ENCODE results near the gene ANTXR1. TPM values are rescaled to one million over a fixed set of nuclear protein-coding genes. Genes with fewer than 3 reads are reported as not detected.

Gene ANTXR1
- total RNA-seq, 1 experiment from 2014 or later, result 37.3 TPM

DNA sequence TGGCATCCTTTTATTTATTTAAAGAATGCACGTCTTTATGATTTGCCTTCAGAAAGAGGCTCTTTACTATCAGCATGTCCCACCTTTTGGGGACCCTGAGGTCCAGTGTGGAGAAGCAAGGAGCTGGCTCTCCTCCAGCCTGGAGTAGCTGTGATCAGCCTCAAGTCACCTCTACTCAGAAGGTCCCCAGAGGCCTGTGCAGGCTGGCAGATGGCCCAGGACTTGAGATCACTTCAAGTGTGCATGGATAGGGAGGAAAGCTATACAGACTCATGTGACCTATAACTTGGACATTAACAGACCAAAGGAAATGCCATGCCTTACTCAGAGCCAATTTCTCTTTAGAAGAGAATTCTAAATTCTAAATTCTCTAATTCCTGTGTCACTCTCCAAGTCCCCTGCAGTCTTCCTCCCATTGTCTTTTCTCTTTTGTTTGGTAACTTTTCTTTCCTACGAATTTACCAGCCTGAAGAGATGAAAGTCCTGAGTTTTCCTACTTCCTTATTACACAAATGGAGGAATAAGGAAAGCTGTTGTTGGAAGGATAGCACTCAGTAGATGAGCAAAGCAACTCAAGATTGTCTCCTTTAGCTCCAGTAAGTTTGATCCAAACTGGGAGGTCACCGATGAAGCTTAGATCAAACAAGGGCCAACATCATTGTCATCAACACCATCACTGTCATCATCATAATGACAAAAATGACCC, 210.1 kb downstream of the ANTXR1 start:
- Histone ChIP-seq H3K4ac (ENCODE audit: low read depth, low read length) (no peak overlapping the region), H2BK15ac (ENCODE audit: low read depth, low read length) (no peak overlapping the region), H4K91ac (ENCODE audit: insufficient read length, low read depth, low read length) (no peak overlapping the region), H3K14ac (ENCODE audit: insufficient read depth, low read length) (no peak overlapping the region), H3K4me1 (ENCODE audit: insufficient read depth, low read length) (no peaks in the 10 kb centered on the region; the same call in 1 of the 2 replicates), H2BK5ac (ENCODE audit: insufficient read length, low read length) (no peak overlapping the region), H2AK5ac (ENCODE audit: insufficient read length, low read length) (no peak overlapping the region), H3K9me3 (ENCODE audit: control insufficient read depth, low read depth, low read length) (no peaks in the 10 kb centered on the region), H2AFZ (ENCODE audit: low read length) (no peak overlapping the region), H3K9ac (ENCODE audit: extremely low read depth, insufficient read length, low read length) (no peak overlapping the region), H3K23ac (ENCODE audit: insufficient read length, low read depth, low read length) (no peak overlapping the region), H3K79me2 (ENCODE audit: insufficient read depth, low read length) (no peaks in the 10 kb centered on the region), H4K5ac (ENCODE audit: insufficient read length, low read depth, low read length) (no peak overlapping the region), H3K27ac (ENCODE audit: insufficient read length, low read depth, low read length) (no peak overlapping the region), H3K27me3 (ENCODE audit: insufficient read depth, low read length) (no peaks in the 10 kb centered on the region), H4K8ac (replicated peaks; ENCODE audit: insufficient read length, low read depth, low read length) (no peak overlapping the region), H3T11ph (ENCODE audit: low read length) (no peak overlapping the region), H2BK120ac (ENCODE audit: low read depth, low read length, poor library complexity, severe bottlenecking) (no peak overlapping the region), H3K4me2 (ENCODE audit: insufficient read depth, insufficient read length, low read length) (no peak overlapping the region), H2BK12ac (ENCODE audit: insufficient read length, low read depth, low read length) (no peak overlapping the region), H4K20me1 (ENCODE audit: control insufficient read depth, insufficient read depth, insufficient read length) (no peaks in the 10 kb centered on the region), H3K23me2 (ENCODE audit: insufficient read length, low read depth, low read length, poor library complexity, severe bottlenecking) (no peaks in the 10 kb centered on the region), H2BK20ac (ENCODE audit: low read depth, low read length, poor library complexity, severe bottlenecking) (no peak overlapping the region), H3K79me1 (ENCODE audit: insufficient read depth, low read depth, low read length, poor library complexity, severe bottlenecking) (no peaks in the 10 kb centered on the region), H3K18ac (ENCODE audit: insufficient read length, low read depth, low read length) (no peak overlapping the region), H3K56ac (ENCODE audit: insufficient read length, low read depth, low read length) (no peak overlapping the region)
- Mint-ChIP-seq H3K9me3 (no peaks in the 10 kb centered on the region), H3K36me3 (ENCODE audit: insufficient read depth in 1 of 3, low read depth in 3 of 3) (peaks cover 0 to 2% (median 2%) of the 10 kb centered on the region in 3 experiments; a peak in 4 of 7 replicates), H3K27me3 (ENCODE audit: low read depth) (no peaks in the 10 kb centered on the region), H3K4me1 (peaks cover 7 to 12% of the 10 kb centered on the region in 2 experiments), H3K4me3 (no peak overlapping the region), H3K27ac (no peak overlapping the region; a peak in 1 of 7 replicates)
- no peak for DNase-seq
- WGBS (ENCODE audit: extremely low coverage, insufficient read length, low lambda C conversion rate), result no CpG with 5 or more reads among the region's 3 CpGs
- TF ChIP-seq, protein P1, sequence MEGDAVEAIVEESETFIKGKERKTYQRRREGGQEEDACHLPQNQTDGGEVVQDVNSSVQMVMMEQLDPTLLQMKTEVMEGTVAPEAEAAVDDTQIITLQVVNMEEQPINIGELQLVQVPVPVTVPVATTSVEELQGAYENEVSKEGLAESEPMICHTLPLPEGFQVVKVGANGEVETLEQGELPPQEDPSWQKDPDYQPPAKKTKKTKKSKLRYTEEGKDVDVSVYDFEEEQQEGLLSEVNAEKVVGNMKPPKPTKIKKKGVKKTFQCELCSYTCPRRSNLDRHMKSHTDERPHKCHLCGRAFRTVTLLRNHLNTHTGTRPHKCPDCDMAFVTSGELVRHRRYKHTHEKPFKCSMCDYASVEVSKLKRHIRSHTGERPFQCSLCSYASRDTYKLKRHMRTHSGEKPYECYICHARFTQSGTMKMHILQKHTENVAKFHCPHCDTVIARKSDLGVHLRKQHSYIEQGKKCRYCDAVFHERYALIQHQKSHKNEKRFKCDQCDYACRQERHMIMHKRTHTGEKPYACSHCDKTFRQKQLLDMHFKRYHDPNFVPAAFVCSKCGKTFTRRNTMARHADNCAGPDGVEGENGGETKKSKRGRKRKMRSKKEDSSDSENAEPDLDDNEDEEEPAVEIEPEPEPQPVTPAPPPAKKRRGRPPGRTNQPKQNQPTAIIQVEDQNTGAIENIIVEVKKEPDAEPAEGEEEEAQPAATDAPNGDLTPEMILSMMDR (conservative IDR thresholded peaks at IDR 0.05), result no peak
